OCI-LY1 (cell line): Measurements from ENCODE around the gene PRKCA.

Source experiments
- CTCF ChIP-seq: fragments of 200-600 bp; sonication (generic), shearing (Covaris generic); IDR thresholded peaks from 2 replicates; pipeline ENCODE4 v1.5.1; 2017; ENCODE audit warnings: mild to moderate bottlenecking, antibody characterized with exemption, low read length, moderate library complexity, mixed read lengths
- EZH2 ChIP-seq: fragments of 200-600 bp; sonication (generic), shearing (Covaris generic); IDR thresholded peaks from 2 replicates; pipeline ENCODE4 v1.8.0; 2017; ENCODE audit warnings: borderline replicate concordance, mixed run types, mild to moderate bottlenecking, antibody characterized with exemption, low read length, moderate library complexity, mixed read lengths

- no peak for TF ChIP-seq EZH2
- peak; percentile 64 for TF ChIP-seq CTCF
These were observed 371.4 kb downstream of the PRKCA start for GRCh38 chr17:66673668-66674276.
